T-cell (primary cell): Measurements from ENCODE around the gene RAB6C. TPM values are rescaled to one million over a fixed set of nuclear protein-coding genes. Genes with fewer than 3 reads are reported as not detected.
"Not testable (repeated sequence)": the region's sequence is repeated elsewhere in the genome, so short reads cannot be mapped to it uniquely, and the experiment has no call there.

Experiments
- ATAC-seq, 4 experiments: fragments of 200-7000 bp in 3 of 4; fragments of 150-1000 bp in 1 of 4; cut with Tn5 transposase; replicated peaks in 1 of 4; 1 replicate in 3 of 4; 2 replicates in 1 of 4; pipeline ENCODE4 v1.10.0; 2021; ENCODE audit warnings: moderate library complexity in 3 of 4, mild to moderate bottlenecking in 2 of 4, moderate number of reproducible peaks in 1 of 4
- CTCF ChIA-PET, 2 donors: fragments of 300-600 bp; sonication (Branson Sonifier 250); formaldehyde crosslinking; loops; one replicate each; lab custom pipeline; 2022; ENCODE audit warnings: antibody characterized with exemption in 2 of 2; lab: Charles Lee
- POLR2A ChIA-PET, 2 donors: fragments of 300-600 bp; sonication (Branson Sonifier 250); formaldehyde crosslinking; loops; one replicate each; lab custom pipeline; 2022; ENCODE audit warnings: antibody characterized with exemption in 2 of 2; lab: Charles Lee
- DNase-seq, 35 experiments: peaks; one replicate each; pipeline versions ENCODE4 v3.0.0 to v3.0.0-alpha.2; 2013 to 2023
- H3K27ac ChIP-seq: one replicate; pipeline ENCODE4 v1.5.1; 2013; ENCODE audit warnings: low read length
- H3K27me3 ChIP-seq, 2 experiments: replicated peaks in 1 of 2; 1 replicate in 1 of 2; 2 replicates in 1 of 2; pipeline versions ENCODE4 v1.6.1 to v1.7.0; 2013; ENCODE audit warnings: low read length in 1 of 2, mixed read lengths in 1 of 2; ENCODE audit not compliant: control insufficient read depth in 2 of 2, insufficient read depth in 2 of 2; ENCODE audit errors: extremely low read depth in 1 of 2
- H3K36me3 ChIP-seq, 2 donors: 1 replicate in 1 of 2; 2 replicates in 1 of 2; pipeline versions ENCODE4 v1.6.1 to v1.7.0; 2013; ENCODE audit warnings: low read length in 1 of 2; ENCODE audit not compliant: control insufficient read depth in 2 of 2, insufficient read depth in 1 of 2; ENCODE audit errors: extremely low read depth in 1 of 2
- H3K4me1 ChIP-seq, 2 experiments: 1 replicate in 1 of 2; 2 replicates in 1 of 2; pipeline versions ENCODE4 v1.6.1 to v1.7.0; 2013; ENCODE audit warnings: low read length in 2 of 2, mixed read lengths in 1 of 2; ENCODE audit not compliant: insufficient read depth in 2 of 2, control insufficient read depth in 1 of 2; ENCODE audit errors: extremely low read depth in 1 of 2
- H3K4me3 ChIP-seq, 2 donors: 1 replicate in 1 of 2; 2 replicates in 1 of 2; pipeline versions ENCODE4 v1.5.1 to v1.7.0; 2013; ENCODE audit warnings: mild to moderate bottlenecking in 2 of 2, low read length in 1 of 2, moderate library complexity in 1 of 2; ENCODE audit not compliant: control insufficient read depth in 1 of 2; ENCODE audit errors: extremely low read depth in 1 of 2
- H3K9me3 ChIP-seq: 2 replicates; pipeline ENCODE4 v1.7.0; 2013
- H3K27ac Mint-ChIP-seq, 2 donors: one replicate each; pipeline ENCODE4 v1.8.0; 2020 to 2021; ENCODE audit warnings: mild to moderate bottlenecking in 2 of 2, mixed read lengths in 2 of 2
- H3K27me3 Mint-ChIP-seq, 2 donors: one replicate each; pipeline ENCODE4 v1.8.0; 2021 to 2022; ENCODE audit warnings: mixed read lengths in 2 of 2
- H3K36me3 Mint-ChIP-seq: one replicate; pipeline ENCODE4 v1.8.0; 2021; ENCODE audit warnings: mixed read lengths
- H3K4me1 Mint-ChIP-seq, 3 donors: one replicate each; pipeline ENCODE4 v1.8.0; 2020 to 2022; ENCODE audit warnings: mixed read lengths in 3 of 3, mild to moderate bottlenecking in 1 of 3
- H3K4me3 Mint-ChIP-seq, 3 donors: one replicate each; pipeline ENCODE4 v1.8.0; 2020 to 2022; ENCODE audit warnings: mild to moderate bottlenecking in 3 of 3, mixed read lengths in 3 of 3, moderate library complexity in 3 of 3
- H3K9me3 Mint-ChIP-seq, 3 donors: one replicate each; pipeline ENCODE4 v1.8.0; 2020 to 2022; ENCODE audit warnings: mixed read lengths in 3 of 3
- WGBS: methylation state at CpG from one replicate; pipeline ENCODE4 v1.1.5; 2013; ENCODE audit warnings: missing lambda C conversion rate; ENCODE audit not compliant: insufficient coverage; 5-methylcytosine and 5-hydroxymethylcytosine counted together
- total RNA-seq, 35 experiments: library from RNA in 6 of 35; stranded (reverse) in 6 of 35; fragments of 120-200 nt in 1 of 35; gene quantifications; one replicate each; pipeline versions ENCODE4 v1.2.1 to v1.2.4 and lab custom pipeline; 2013 to 2026

The RAB6C gene
- total RNA-seq, 5 donors from 2014 or later (not counting 1 experiment from before 2014, with no cell fraction given) = not detected

DNA sequence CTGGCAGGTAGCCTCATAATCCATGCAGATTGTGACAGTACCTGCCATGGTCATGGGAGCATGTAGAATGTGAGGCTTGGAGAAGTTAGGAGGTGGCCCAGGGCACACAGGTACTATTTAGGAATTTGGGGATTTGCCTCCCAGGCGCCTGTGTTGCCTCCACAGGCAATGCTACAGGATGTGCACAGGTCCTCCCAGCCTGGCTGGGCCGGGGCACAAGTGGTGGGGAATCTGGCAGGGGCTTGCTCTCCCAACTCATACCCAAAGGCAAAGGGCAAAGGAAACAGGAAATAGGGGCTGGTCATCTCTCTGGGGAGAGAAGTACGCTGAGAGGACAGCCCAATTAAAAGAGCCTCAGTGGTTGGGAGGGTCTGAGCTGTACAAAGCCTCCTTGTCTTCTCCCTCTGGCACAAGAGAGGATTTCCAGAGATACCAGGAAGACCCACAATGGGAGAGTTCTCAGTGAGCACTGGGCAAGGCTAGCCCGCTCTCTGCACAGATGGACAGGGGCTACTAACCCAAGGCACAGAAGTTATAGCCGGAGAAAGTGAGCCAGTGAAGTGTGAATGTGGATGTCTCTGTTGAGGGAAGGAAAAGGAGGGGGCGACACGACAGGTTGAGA, 40.5 kb upstream of the RAB6C start:
- WGBS = 84% methylated on average over 4 of the region's 7 CpGs
- H3K27ac Mint-ChIP-seq, H3K4me1 Mint-ChIP-seq, H3K4me3 Mint-ChIP-seq, DNase-seq, H3K27me3 ChIP-seq, H3K4me3 ChIP-seq, H3K36me3 ChIP-seq, POLR2A ChIA-PET, ATAC-seq, H3K27ac ChIP-seq, CTCF ChIA-PET, H3K36me3 Mint-ChIP-seq, H3K4me1 ChIP-seq, H3K9me3 Mint-ChIP-seq, H3K9me3 ChIP-seq: not testable (repeated sequence)
- H3K27me3 Mint-ChIP-seq = peaks cover 15 to 25% of the 10 kb centered on the region in 2 donors

DNA sequence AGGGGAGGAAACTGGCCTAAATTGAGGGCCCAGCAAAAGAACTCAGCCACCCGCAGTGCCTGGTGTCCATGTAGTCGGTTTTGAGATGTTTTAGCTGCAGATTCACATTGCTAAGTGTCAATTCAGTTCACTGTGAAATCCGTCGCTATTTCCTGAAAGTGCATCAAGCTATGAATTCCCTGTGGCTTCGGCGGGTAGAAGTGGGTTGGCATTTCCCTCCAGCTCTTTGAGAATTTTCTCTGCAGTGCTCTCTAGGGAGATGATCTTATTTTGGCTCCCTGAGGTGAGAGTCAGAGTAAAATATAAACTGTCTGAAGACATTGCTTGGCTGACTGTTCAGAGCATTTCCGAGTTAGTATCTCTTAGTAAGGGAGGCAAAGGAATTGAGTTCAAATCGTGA, 36.0 kb upstream of the RAB6C start:
- H3K4me3 ChIP-seq, H3K9me3 Mint-ChIP-seq, H3K27me3 ChIP-seq, H3K27ac Mint-ChIP-seq, H3K4me3 Mint-ChIP-seq, ATAC-seq, H3K27ac ChIP-seq, POLR2A ChIA-PET, H3K4me1 Mint-ChIP-seq, H3K36me3 ChIP-seq, H3K36me3 Mint-ChIP-seq, H3K9me3 ChIP-seq, H3K4me1 ChIP-seq, DNase-seq: not testable (repeated sequence)
- 85% methylated on average over 4 of the region's 8 CpGs for WGBS
- CTCF ChIA-PET = interaction anchor here in 1 of 2 donors (0.6 kb wide), 1 partner anchor 1045 kb away, joined by 4 read pairs; no protein-coding TSS in a partner anchor
- peaks cover 9 to 19% of the 10 kb centered on the region in 2 donors for H3K27me3 Mint-ChIP-seq

DNA sequence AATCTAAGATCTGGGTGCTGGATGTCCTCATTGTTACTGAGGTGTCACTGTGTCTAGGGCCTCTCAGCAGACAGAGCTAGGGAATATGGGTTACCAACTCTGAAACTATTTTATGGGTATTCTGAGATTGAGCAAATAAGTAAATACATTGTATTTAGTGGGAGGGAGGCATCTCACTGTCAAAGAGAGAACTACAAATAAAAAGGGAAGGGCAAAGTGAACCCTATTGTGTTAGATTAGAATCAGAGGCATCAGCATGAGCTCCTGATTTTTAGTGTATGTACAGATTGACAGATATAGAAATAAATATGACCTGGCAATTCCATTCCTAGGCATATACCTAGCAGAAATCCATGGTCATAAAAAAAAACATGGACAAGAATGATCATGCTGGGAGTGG, 33.9 kb upstream of the RAB6C start:
- H3K27ac ChIP-seq = no peak overlapping the region
- ChIA-PET CTCF (interaction anchor here in 1 of 2 donors (0.7 kb wide), 1 partner anchor 16 kb away, joined by 3 read pairs; no protein-coding TSS in a partner anchor), POLR2A (no interaction called here)
- peaks cover 0 to 2% of the 10 kb centered on the region in 2 experiments for H3K27me3 ChIP-seq
- peaks cover 5 to 16% of the 10 kb centered on the region in 2 donors for H3K27me3 Mint-ChIP-seq
- no peaks in the 10 kb centered on the region for H3K4me1 Mint-ChIP-seq
- H3K36me3 ChIP-seq = no peaks in the 10 kb centered on the region
- no peaks in the 10 kb centered on the region for H3K9me3 Mint-ChIP-seq
- H3K4me3 ChIP-seq = no peak overlapping the region
- no peak overlapping the region for H3K27ac Mint-ChIP-seq
- H3K4me3 Mint-ChIP-seq = no peak overlapping the region
- no peaks in the 10 kb centered on the region for H3K4me1 ChIP-seq
- ATAC-seq (no peak), DNase-seq (no peak)
- no peaks in the 10 kb centered on the region for H3K9me3 ChIP-seq
- no peaks in the 10 kb centered on the region for H3K36me3 Mint-ChIP-seq

DNA sequence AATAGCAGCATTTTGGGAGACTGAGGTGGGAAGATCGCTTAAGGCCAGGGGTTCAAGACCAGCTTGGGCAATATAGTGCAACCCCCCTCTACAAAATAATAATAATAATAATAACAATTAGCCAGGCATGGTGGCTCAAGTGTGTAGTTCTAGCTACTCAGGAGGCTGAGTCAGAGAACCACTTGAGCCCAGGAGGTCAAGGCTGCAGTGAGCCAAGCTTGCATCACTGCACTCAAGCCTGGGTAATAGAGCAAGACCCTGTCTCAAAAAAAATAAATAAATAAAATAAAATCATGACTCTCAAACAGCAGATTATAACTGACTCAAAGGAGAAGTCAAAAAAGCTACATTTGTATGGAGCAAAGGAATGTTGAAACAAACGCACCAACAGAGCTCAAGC, 31.8 kb upstream of the RAB6C start:
- CTCF ChIA-PET = interaction anchor here in 1 of 2 donors (0.7 kb wide), 1 partner anchor 128 kb away, joined by 3 read pairs; no protein-coding TSS in a partner anchor
- not testable (repeated sequence) for H3K9me3 Mint-ChIP-seq

DNA sequence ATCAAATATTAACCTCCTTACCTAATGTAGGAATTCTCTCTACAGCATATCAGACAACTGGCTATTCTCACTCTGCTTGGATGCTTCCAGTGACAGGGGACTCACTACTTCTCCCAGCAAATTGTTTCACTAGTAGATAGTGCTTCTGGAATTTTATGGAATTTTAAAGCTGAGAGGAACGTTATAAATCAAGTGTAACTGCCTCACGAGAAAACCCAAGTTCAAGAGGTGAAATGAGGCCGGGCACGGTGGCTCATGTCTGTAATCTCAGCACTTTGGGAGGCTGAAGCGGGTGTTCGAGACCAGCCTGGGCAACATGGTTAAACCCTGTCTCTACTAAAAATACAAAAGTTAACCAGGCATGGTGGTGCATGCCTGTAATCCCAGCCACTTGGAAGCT, 23.3 kb upstream of the RAB6C start:
- no CpG with 5 or more reads among the region's 6 CpGs for WGBS
- DNase-seq, ATAC-seq, H3K4me3 Mint-ChIP-seq, H3K36me3 Mint-ChIP-seq, POLR2A ChIA-PET, H3K9me3 ChIP-seq, H3K9me3 Mint-ChIP-seq, H3K4me1 ChIP-seq, H3K27ac ChIP-seq, H3K27me3 ChIP-seq, H3K27ac Mint-ChIP-seq, H3K4me1 Mint-ChIP-seq, H3K36me3 ChIP-seq, H3K4me3 ChIP-seq: not testable (repeated sequence)
- peaks cover 12 to 15% of the 10 kb centered on the region in 2 donors for H3K27me3 Mint-ChIP-seq
- CTCF ChIA-PET = interaction anchor here in 1 of 2 donors (0.6 kb wide), 1 partner anchor 10 kb away, joined by 3 read pairs; no protein-coding TSS in a partner anchor

More for the DNA sequence above, 31.8 kb upstream of the RAB6C start:
- ATAC-seq, POLR2A ChIA-PET, H3K9me3 ChIP-seq, H3K4me3 ChIP-seq, H3K4me3 Mint-ChIP-seq, H3K36me3 Mint-ChIP-seq, H3K27ac ChIP-seq, H3K36me3 ChIP-seq, H3K4me1 Mint-ChIP-seq, H3K27me3 ChIP-seq, H3K27ac Mint-ChIP-seq, H3K4me1 ChIP-seq, DNase-seq: not testable (repeated sequence)
- H3K27me3 Mint-ChIP-seq = peaks cover 5 to 14% of the 10 kb centered on the region in 2 donors
- WGBS = no CpG with 5 or more reads among the region's 2 CpGs

DNA sequence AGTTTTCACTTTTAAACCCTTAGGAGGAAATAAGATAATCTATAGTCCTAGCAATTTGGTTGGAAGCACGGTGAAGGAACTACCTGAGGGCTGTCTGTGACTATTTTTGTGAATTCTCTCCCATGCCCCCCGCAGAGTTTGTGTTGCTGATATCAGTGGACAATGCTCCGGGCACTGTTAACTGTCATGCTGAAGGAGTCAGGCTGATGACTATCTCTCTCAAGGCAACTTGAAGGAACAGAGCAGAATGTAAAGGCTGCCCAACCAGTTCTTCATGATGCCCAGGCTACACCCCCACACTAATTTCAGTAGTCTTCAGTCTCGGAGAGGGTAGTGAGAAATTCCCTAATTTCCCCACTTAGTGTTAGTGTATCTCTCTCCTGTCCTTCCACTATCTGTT, 21.6 kb upstream of the RAB6C start:
- Histone ChIP-seq H3K4me3 (no peak overlapping the region), H3K36me3 (no peaks in the 10 kb centered on the region), H3K9me3 (no peaks in the 10 kb centered on the region), H3K27me3 (peaks cover 0 to 3% of the 10 kb centered on the region in 2 experiments), H3K27ac (no peak overlapping the region), H3K4me1 (no peaks in the 10 kb centered on the region)
- Mint-ChIP-seq H3K27ac (no peak overlapping the region), H3K36me3 (no peaks in the 10 kb centered on the region), H3K4me1 (no peaks in the 10 kb centered on the region), H3K4me3 (no peak overlapping the region), H3K9me3 (no peaks in the 10 kb centered on the region), H3K27me3 (peaks cover 12 to 15% of the 10 kb centered on the region in 2 donors)
- ChIA-PET CTCF (no interaction called here), POLR2A (no interaction called here)
- DNase-seq = no peak
- ATAC-seq = no peak
- WGBS = no CpG with 5 or more reads among the region's 4 CpGs
